Progenitor cell of endocrine pancreas (in vitro differentiated cells): ENCODE results near the gene SPTSSB. TPM values are rescaled to one million over a fixed set of nuclear protein-coding genes. Genes with fewer than 3 reads are reported as not detected.

ENCODE experiments used
- DNase-seq: peaks from one replicate; pipeline ENCODE4 v3.0.0; 2021; ENCODE audit warnings: low spot score; ENCODE audit not compliant: unreplicated experiment
- H3K27ac Mint-ChIP-seq: 2 replicates; pipeline ENCODE4 v1.8.0; 2021; ENCODE audit warnings: mild to moderate bottlenecking, moderate library complexity, mixed read lengths
- H3K27me3 Mint-ChIP-seq: 2 replicates; pipeline ENCODE4 v1.8.0; 2021; ENCODE audit warnings: mixed read lengths
- H3K36me3 Mint-ChIP-seq: 2 replicates; pipeline ENCODE4 v1.8.0; 2022; ENCODE audit warnings: mixed read lengths; ENCODE audit not compliant: insufficient read depth
- H3K4me1 Mint-ChIP-seq: 2 replicates; pipeline ENCODE4 v1.8.0; 2021; ENCODE audit warnings: low read depth, mixed read lengths
- H3K4me3 Mint-ChIP-seq: 2 replicates; pipeline ENCODE4 v1.8.0; 2021; ENCODE audit warnings: low read depth, mild to moderate bottlenecking, moderate library complexity, mixed read lengths
- H3K9me3 Mint-ChIP-seq: 2 replicates; pipeline ENCODE4 v1.8.0; 2021; ENCODE audit warnings: low read depth, mixed read lengths
- total RNA-seq: library from RNA; stranded (reverse); gene quantifications from 2 replicates; pipeline ENCODE4 v1.2.1, GENCODE V29; 2021
- TF ChIP-seq, protein P1 (sequence below): fragments of 200-600 bp; sonication (generic); IDR thresholded peaks from one replicate; pipeline ENCODE4 v1.5.0; 2021; ENCODE audit warnings: antibody characterized with exemption, mild to moderate bottlenecking; ENCODE audit not compliant: unreplicated experiment

Gene SPTSSB
- total RNA-seq, 1 donor from 2014 or later = 30.1 TPM

DNA sequence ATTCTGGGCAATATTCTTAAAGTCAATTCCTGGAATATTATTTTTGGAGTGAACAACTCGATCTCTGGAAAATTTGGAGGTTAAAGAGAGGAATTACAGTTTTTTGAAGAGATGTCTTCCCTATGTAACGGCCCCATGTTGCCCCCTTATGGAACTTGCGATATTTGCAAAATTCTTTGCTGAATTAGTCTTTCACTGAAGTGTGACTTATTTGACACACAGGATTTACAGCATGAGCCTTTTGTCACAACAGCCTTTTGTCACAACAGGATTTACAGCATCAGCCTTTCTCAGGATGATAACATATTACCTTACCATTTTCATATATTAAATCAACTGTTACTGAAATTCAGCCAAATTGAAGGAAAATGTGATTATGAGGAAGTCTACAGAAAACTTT lies 37.8 kb upstream of the SPTSSB start:
- no peaks in the 10 kb centered on the region for H3K27me3 Mint-ChIP-seq
- DNase-seq = no peak
- TF ChIP-seq, protein P1, sequence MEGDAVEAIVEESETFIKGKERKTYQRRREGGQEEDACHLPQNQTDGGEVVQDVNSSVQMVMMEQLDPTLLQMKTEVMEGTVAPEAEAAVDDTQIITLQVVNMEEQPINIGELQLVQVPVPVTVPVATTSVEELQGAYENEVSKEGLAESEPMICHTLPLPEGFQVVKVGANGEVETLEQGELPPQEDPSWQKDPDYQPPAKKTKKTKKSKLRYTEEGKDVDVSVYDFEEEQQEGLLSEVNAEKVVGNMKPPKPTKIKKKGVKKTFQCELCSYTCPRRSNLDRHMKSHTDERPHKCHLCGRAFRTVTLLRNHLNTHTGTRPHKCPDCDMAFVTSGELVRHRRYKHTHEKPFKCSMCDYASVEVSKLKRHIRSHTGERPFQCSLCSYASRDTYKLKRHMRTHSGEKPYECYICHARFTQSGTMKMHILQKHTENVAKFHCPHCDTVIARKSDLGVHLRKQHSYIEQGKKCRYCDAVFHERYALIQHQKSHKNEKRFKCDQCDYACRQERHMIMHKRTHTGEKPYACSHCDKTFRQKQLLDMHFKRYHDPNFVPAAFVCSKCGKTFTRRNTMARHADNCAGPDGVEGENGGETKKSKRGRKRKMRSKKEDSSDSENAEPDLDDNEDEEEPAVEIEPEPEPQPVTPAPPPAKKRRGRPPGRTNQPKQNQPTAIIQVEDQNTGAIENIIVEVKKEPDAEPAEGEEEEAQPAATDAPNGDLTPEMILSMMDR = peak; percentile 73
- peaks cover 5% of the 10 kb centered on the region for H3K9me3 Mint-ChIP-seq
- H3K4me3 Mint-ChIP-seq = no peak overlapping the region
- no peak overlapping the region for H3K27ac Mint-ChIP-seq
- no peaks in the 10 kb centered on the region for H3K36me3 Mint-ChIP-seq
- H3K4me1 Mint-ChIP-seq = peaks cover 57% of the 10 kb centered on the region

DNA sequence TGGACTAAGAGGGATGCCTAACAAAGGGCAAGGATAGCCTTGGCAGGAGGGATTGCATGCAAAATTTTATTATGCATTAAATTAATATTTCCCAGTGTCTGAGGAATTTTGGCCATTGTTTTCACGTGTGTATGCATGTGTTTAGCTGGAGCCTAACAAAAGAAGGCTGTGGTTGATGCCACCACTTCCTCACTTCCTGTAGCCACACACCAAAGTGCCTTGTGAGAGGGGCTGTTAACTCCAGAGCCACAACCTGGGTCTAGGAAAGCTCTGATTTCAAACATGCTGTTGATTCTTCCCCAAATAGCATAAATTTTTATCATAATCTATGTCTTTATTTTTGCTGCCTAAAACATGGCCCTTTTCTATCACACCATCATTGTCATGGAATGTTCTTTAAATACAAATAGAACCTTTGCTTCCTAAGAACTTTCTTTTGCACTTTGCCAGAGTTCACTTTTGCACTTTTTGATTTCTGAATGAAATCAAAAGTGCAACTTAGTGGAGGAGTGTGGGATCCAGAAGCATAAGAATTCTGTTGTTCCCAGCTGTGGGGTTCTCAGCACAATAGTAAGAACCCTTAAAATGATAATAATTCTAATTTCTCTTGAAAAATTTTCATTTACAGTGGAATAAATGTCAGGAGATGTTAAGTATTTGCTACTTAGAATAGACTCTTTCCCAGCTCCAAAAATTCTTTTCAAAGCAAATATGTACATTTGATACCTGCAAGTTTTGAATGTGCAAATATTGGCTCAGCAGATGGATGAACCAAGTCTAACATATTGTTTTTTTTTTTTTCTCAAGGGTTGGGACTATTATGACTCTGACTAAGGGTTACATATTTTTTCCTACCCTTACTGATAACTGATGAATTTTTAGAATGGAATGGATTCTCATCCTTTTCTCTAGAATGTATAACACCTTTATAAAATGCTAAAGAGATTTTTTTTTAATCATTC lies 35.6 kb upstream of the SPTSSB start:
- H3K27ac Mint-ChIP-seq = peak overlapping the region; percentile 33
- H3K4me3 Mint-ChIP-seq = no peak overlapping the region
- peaks cover 5% of the 10 kb centered on the region for H3K9me3 Mint-ChIP-seq
- TF ChIP-seq, protein P1 = no peak
- DNase-seq = no peak
- H3K27me3 Mint-ChIP-seq = no peaks in the 10 kb centered on the region
- no peaks in the 10 kb centered on the region for H3K36me3 Mint-ChIP-seq
- peaks cover 39% of the 10 kb centered on the region for H3K4me1 Mint-ChIP-seq

DNA sequence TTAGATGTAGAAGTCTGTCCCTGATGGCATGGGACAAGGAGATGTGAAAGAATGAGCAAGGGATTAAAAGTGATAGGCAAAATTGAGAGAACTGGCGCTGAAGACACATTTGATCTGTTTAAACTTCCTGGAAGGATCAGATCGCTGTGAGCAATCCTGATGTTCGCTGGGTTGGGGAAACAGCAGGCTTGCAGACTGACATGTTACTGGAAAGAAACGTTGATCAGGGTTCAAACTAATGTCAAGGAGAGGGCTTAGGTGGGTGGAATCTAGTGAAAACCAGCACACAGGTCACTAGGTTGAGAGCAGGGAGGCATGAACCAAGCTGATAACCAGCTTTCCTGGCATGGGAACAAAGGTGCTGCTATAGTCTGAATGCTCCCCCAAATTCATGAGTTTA lies 34.5 kb upstream of the SPTSSB start:
- TF ChIP-seq, protein P1 = no peak
- no peak for DNase-seq
- Mint-ChIP-seq H3K4me1 (peaks cover 36% of the 10 kb centered on the region), H3K27ac (no peak overlapping the region), H3K27me3 (no peaks in the 10 kb centered on the region), H3K9me3 (peaks cover 5% of the 10 kb centered on the region), H3K4me3 (no peak overlapping the region), H3K36me3 (no peaks in the 10 kb centered on the region)

DNA sequence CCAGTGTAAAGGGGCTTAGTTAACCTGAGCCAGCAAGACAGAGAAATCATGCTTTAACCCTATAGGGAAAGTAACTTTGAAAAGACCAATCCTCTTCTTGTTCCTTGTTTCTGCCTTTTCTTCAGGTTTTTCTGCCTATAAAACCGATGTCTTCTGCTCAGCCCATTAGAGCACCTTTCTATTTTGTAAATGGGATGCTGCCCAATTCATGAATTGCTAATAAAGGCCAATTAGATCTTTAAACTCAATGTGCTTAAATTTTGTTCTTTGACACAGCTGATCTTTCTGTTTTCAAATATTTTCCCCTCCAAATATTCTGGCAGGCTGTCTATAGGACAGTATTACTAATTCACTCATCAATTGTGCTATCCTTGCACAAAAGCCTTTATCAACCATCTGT lies 33.8 kb upstream of the SPTSSB start:
- Mint-ChIP-seq H3K27me3 (no peaks in the 10 kb centered on the region), H3K27ac (no peak overlapping the region), H3K36me3 (no peaks in the 10 kb centered on the region), H3K4me1 (peaks cover 36% of the 10 kb centered on the region), H3K9me3 (peaks cover 5% of the 10 kb centered on the region), H3K4me3 (no peak overlapping the region)
- DNase-seq = no peak
- TF ChIP-seq, protein P1 = no peak

DNA sequence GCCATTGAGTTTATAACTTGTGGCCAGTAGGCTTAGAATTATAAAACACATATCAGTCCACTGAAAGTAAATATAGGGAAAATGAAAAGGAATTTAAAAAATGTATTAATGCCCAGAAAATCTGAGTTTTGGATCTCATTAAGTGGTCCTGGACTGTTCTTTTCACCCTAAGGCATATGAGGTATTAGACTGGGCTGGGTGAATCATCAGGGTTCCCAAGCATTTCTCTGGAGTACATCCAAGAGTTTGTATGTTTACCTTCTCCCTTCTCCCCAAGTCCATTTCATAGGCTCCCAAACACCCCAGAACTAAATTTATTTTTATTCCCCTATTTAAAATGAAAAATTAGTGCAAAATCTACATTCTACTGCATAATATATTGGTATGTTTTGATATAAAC lies 31.9 kb upstream of the SPTSSB start:
- Mint-ChIP-seq H3K27me3 (no peaks in the 10 kb centered on the region), H3K4me3 (no peak overlapping the region), H3K36me3 (peaks cover 5% of the 10 kb centered on the region), H3K27ac (no peak overlapping the region), H3K4me1 (peaks cover 26% of the 10 kb centered on the region), H3K9me3 (peaks cover 17% of the 10 kb centered on the region)
- no peak for DNase-seq
- TF ChIP-seq, protein P1 = no peak
